Muscle layer of colon (tissue), 2 donors: ENCODE data around the gene CCDC39.
"Not testable (repeated sequence)": the region's sequence is repeated elsewhere in the genome, so short reads cannot be mapped to it uniquely, and the experiment has no call there.

Experiments
- H3K27ac ChIP-seq: one replicate; pipeline ENCODE4 v1.7.0; 2013; ENCODE audit warnings: low read depth, mild to moderate bottlenecking, low read length, moderate library complexity
- H3K27me3 ChIP-seq, 2 donors: one replicate each; pipeline ENCODE4 v1.7.0; 2013; ENCODE audit warnings: low read length in 2 of 2, mild to moderate bottlenecking in 2 of 2; ENCODE audit not compliant: insufficient read depth in 2 of 2, control insufficient read depth in 1 of 2
- H3K36me3 ChIP-seq: one replicate; pipeline ENCODE4 v1.7.0; 2013; ENCODE audit warnings: mild to moderate bottlenecking, low read length; ENCODE audit not compliant: insufficient read depth
- H3K4me1 ChIP-seq: one replicate; pipeline ENCODE4 v1.7.0; 2013; ENCODE audit warnings: mild to moderate bottlenecking, low read length; ENCODE audit not compliant: insufficient read depth
- H3K4me3 ChIP-seq, 2 donors: one replicate each; pipeline ENCODE4 v1.7.0; 2013; ENCODE audit warnings: low read length in 2 of 2, low read depth in 1 of 2, mild to moderate bottlenecking in 1 of 2, moderate library complexity in 1 of 2
- H3K9ac ChIP-seq: one replicate; pipeline ENCODE4 v1.7.0; 2013; ENCODE audit warnings: low read length
- H3K9me3 ChIP-seq: one replicate; pipeline ENCODE4 v1.7.0; 2013; ENCODE audit warnings: mild to moderate bottlenecking, low read length
- donor health status: abdominal sarcoma.
- donor health status: Adenocarcinoma of cecum.

CCDC39 gene

DNA sequence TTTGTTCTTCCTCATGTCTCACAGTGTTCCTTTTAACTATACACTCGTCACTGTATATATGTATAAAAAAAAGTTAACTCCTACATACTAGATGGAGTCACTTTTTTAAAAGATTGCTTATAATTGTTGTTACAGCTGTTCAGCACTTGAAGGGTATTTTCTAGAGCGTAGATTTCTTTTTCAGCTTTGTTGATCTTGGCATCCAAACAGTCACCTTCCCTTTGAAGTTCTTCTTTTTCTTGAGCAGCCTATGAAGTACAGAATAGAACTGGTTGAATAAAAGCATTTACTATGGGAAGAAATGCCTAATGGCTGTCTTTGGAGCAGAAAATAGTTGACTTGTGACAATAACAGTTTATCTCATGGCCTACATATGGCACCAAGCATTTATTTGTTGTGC, 59.6 kb downstream of the CCDC39 start:
- no peak overlapping the region for H3K4me3 ChIP-seq
- H3K9ac ChIP-seq = no peak overlapping the region
- no peaks in the 10 kb centered on the region for H3K4me1 ChIP-seq
- no peak overlapping the region for H3K27ac ChIP-seq
- no peaks in the 10 kb centered on the region for H3K36me3 ChIP-seq
- H3K9me3 ChIP-seq = no peaks in the 10 kb centered on the region
- no peaks in the 10 kb centered on the region for H3K27me3 ChIP-seq

DNA sequence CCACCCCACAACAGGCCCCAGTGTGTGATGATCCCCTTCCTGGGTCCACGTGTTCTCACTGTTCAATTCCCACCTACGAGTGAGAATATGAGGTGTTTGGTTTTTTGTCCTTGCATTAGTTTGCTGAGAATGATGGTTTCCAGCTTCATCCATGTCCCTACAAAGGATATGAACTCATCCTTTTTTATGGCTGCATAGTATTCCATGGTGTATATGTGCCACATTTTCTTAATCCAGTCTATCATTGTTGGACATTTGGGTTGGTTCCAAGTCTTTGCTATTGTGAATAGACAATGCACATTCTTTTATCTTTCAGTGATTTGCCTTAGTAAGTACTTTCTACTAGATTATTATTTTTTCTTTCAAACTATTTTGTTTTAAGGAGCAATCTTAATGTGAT, 60.7 kb downstream of the CCDC39 start:
- not testable (repeated sequence) for H3K27me3 ChIP-seq, H3K9me3 ChIP-seq, H3K9ac ChIP-seq, H3K4me3 ChIP-seq, H3K27ac ChIP-seq, H3K36me3 ChIP-seq, H3K4me1 ChIP-seq

DNA sequence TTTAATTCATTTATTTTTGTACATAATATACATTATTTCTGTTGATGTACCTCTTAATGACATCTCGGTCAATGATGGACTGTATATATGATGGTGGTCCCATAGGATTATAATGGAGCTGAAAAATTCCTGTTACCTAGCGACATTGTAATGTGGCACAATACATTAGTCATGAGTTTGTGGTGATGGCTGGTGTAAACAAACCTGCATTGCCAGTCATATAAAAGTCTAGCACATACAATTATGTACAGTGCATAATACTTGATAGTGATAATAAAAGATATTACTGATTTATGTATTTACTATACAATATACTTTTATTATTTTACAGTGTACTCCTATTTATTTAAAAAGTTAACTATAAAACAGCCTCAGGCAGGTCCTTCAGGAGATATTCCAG, 62.2 kb downstream of the CCDC39 start:
- no peak overlapping the region for H3K9ac ChIP-seq

DNA sequence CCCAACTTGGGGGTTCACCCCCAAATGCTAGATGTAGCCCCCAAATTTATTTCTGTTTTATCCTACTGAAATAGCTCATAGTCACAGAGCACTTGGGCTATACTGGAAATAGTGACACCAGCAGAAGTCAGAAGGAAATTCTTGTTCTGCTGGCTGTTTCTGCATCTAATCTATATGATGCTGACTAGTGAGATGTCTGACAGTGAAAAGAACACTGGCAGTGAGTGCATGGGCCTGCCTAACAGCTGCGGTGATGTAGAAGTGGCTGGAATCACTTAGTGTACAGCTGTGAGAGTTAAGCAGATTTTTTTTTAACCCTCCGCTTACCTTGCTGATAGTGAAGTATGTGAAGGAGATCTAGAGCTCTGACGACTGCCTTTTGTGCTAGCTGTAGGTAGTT, 63.3 kb downstream of the CCDC39 start:
- no peaks in the 10 kb centered on the region for H3K4me1 ChIP-seq
- H3K4me3 ChIP-seq = no peak overlapping the region
- H3K27ac ChIP-seq = no peak overlapping the region
- H3K9me3 ChIP-seq = no peaks in the 10 kb centered on the region
- no peak overlapping the region for H3K9ac ChIP-seq
- H3K36me3 ChIP-seq = peaks cover 9% of the 10 kb centered on the region
- no peaks in the 10 kb centered on the region for H3K27me3 ChIP-seq

More for the DNA sequence above, 62.2 kb downstream of the CCDC39 start:
- H3K4me1 ChIP-seq = no peaks in the 10 kb centered on the region
- H3K27me3 ChIP-seq = no peaks in the 10 kb centered on the region
- H3K9me3 ChIP-seq = no peaks in the 10 kb centered on the region
- H3K4me3 ChIP-seq = no peak overlapping the region
- H3K36me3 ChIP-seq = no peaks in the 10 kb centered on the region
- H3K27ac ChIP-seq = no peak overlapping the region

DNA sequence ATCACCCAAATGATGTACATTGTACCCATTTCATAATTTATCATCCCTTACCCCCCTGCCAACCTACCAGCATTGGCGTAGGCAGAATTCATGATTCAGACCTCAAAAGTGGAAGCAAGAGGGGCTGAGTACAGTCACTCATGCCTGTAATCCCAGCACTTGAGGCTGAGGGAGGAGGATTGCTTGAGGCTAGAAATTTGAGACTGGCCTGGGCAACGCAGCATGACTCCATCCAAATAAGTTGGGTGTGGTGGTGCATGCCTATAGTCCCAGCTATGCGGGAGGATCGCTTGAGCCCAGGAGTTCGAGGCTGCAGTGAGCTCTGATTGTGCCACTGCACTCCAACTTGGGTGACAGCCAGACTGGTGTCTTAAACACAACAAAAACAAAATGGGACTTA, 66.9 kb downstream of the CCDC39 start:
- Histone ChIP-seq H3K36me3 (peaks cover 26% of the 10 kb centered on the region), H3K9ac (no peak overlapping the region), H3K9me3 (no peaks in the 10 kb centered on the region), H3K4me1 (no peaks in the 10 kb centered on the region), H3K27ac (no peak overlapping the region), H3K4me3 (no peak overlapping the region), H3K27me3 (no peaks in the 10 kb centered on the region)

DNA sequence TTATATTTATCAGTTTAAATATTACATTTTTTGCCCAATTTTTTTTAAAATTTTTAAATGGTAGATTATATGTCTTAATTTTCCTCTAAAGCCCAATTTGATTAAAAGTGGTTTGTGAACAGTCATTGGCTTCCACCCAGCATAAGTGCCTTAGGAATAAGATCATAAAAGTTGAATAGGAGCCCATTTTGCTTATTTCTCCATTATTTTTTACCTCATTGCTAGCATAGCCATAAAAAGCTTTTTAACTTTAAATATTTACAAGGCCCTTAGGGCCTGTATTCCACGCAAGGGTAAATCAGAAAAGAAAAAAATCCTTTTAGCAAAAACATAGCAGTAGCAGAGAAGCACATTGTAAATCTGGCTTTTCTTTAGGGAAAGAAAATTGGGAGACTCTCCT, 68.3 kb downstream of the CCDC39 start:
- no peaks in the 10 kb centered on the region for H3K4me1 ChIP-seq
- no peaks in the 10 kb centered on the region for H3K27me3 ChIP-seq
- H3K36me3 ChIP-seq = peaks cover 39% of the 10 kb centered on the region
- no peak overlapping the region for H3K4me3 ChIP-seq
- H3K9me3 ChIP-seq = no peaks in the 10 kb centered on the region
- no peak overlapping the region for H3K27ac ChIP-seq
- no peak overlapping the region for H3K9ac ChIP-seq

GRCh38 chr3:180601688-180602666, 77.3 kb downstream of the CCDC39 start, which contains the start of gene TTC14:
Gene TTC14, plus strand, starts transcription at chr3:180602163. Its CDS starts 99 bp downstream, at chr3:180602262.
- Histone ChIP-seq H3K36me3 (peaks cover 29% of the 10 kb centered on the region), H3K9ac (peak within 1 kb of the TSS; percentile 66), H3K27me3 (no peaks in the 10 kb centered on the region), H3K27ac (peak within 1 kb of the TSS; percentile 70), H3K4me3 (peak within 1 kb of the TSS; percentile 94 to 99), H3K9me3 (no peaks in the 10 kb centered on the region), H3K4me1 (peaks cover 12% of the 10 kb centered on the region)

GRCh38 chr3:180600473-180600872, 78.8 kb downstream of the CCDC39 start:
- Histone ChIP-seq H3K27me3 (no peaks in the 10 kb centered on the region), H3K4me1 (peaks cover 12% of the 10 kb centered on the region), H3K27ac (no peak overlapping the region), H3K36me3 (peaks cover 15% of the 10 kb centered on the region), H3K9ac (no peak overlapping the region), H3K9me3 (no peaks in the 10 kb centered on the region), H3K4me3 (no peak overlapping the region)

DNA sequence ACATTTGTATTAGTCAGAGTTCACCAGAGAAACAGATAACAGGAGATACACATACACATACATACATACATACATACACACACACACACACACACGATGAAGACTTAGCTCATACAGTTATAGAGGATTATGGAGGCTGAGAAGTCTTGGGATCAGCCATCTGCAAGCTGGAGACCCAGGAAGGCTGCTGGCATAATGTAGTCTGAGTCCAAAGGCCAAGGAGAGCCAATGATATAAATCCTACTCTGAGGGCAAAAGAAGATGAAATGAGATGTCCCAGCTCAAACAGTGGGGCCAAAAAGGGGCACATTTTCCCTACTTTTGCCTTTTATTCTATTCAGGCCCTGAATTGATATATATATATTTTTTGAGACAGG, 83.7 kb downstream of the CCDC39 start:
- no peak overlapping the region for H3K4me3 ChIP-seq
- no peaks in the 10 kb centered on the region for H3K36me3 ChIP-seq
- H3K27me3 ChIP-seq = no peaks in the 10 kb centered on the region
- no peaks in the 10 kb centered on the region for H3K9me3 ChIP-seq
- H3K9ac ChIP-seq = no peak overlapping the region
- H3K27ac ChIP-seq = no peak overlapping the region
- no peaks in the 10 kb centered on the region for H3K4me1 ChIP-seq

- Histone ChIP-seq H3K27me3 (no peaks in the 10 kb centered on the region), H3K4me1 (no peaks in the 10 kb centered on the region), H3K27ac (no peak overlapping the region)
Measured at GRCh38 chr3:180594631-180595558, 84.4 kb downstream of the CCDC39 start.

GRCh38 chr3:180593631-180594030, 85.7 kb downstream of the CCDC39 start:
- H3K4me3 ChIP-seq, H3K4me1 ChIP-seq, H3K36me3 ChIP-seq, H3K27ac ChIP-seq, H3K9me3 ChIP-seq, H3K27me3 ChIP-seq, H3K9ac ChIP-seq: not testable (repeated sequence)

More at GRCh38 chr3:180594631-180595558, 84.4 kb downstream of the CCDC39 start:
- Histone ChIP-seq H3K4me3 (no peak overlapping the region), H3K9me3 (no peaks in the 10 kb centered on the region), H3K9ac (no peak overlapping the region), H3K36me3 (no peaks in the 10 kb centered on the region)
